ENCODE results near the gene SMIM9. TPM values are rescaled to one million over a fixed set of nuclear protein-coding genes. Genes with fewer than 3 reads are reported as not detected.

Gene SMIM9
- total and polyA plus RNA-seq, 12 donors: 0.11 TPM; not detected in 11

DNA sequence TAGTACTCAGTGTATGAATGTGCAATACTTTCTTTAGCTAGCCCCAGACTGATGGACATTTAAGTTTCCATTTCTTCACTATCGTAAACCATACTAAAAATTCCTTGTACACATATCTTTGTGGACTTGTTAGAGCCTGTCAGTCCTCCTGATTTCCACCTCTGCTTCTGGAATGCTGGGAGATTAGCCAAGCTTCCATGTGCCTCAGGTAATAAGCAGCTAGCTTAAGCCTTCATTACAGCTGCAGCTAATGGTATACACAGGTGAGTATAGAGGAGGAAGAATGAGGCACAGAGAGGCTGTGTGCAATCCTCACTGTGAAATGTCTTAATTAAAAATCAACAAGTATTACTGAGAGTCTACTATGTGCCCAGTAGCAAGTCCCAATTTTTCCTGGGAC is 9.8 kb downstream of the SMIM9 start:
- Histone ChIP-seq H3K36me3 (replicated peaks in 1 of 2) (no peaks in the 10 kb centered on the region), H3K9me3 (replicated peaks in 1 of 3) (no peaks in the 10 kb centered on the region), H3K4me1 (replicated peaks in 1 of 2) (no peaks in the 10 kb centered on the region), H3K27ac (no peak overlapping the region), H3K4me3 (no peak overlapping the region), H3K27me3 (no peaks in the 10 kb centered on the region)
- intact Hi-C loops (cut with DNase I): no loop called here
- DNase-seq: no peak
- 76 to 95% (median 90%) methylated on average over 1 of the region's 1 CpG for WGBS, 4 donors
- TF ChIP-seq CTCF (IDR thresholded peaks at IDR 0.05) (no peak), POLR2A (IDR thresholded peaks at IDR 0.05) (no peak)

DNA sequence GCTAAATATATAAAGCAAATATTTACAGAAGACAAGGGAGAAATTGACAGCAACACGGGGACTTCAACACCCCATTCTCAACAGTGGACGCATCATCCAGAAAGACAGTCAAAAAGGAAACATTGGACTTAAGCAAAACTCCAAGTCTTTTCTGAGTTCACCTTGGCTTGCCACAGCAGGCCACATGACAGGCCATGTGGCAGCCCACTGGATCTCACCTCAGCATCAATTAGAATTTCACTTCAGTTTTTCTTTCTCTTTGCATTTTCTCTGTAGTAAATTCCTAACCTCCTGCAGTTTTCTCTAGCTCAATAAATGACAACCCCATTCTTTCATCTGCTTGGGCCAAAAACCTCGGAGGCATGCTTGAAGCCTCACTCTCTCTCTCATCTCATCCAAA is 12.4 kb downstream of the SMIM9 start:
- H3K4me3 ChIP-seq: no peak overlapping the region
- no peaks in the 10 kb centered on the region for H3K4me1 ChIP-seq (replicated peaks in 1 of 2)
- no peak overlapping the region for H3K27ac ChIP-seq
- TF ChIP-seq POLR2A (IDR thresholded peaks at IDR 0.05): no peak
- TF ChIP-seq CTCF (IDR thresholded peaks at IDR 0.05): no peak
- no peaks in the 10 kb centered on the region for H3K9me3 ChIP-seq (replicated peaks in 1 of 3)
- no peaks in the 10 kb centered on the region for H3K36me3 ChIP-seq (replicated peaks in 1 of 2)
- no peaks in the 10 kb centered on the region for H3K27me3 ChIP-seq
- WGBS, 4 donors: 72 to 93% (median 85%) methylated on average over 3 of the region's 3 CpGs
- DNase-seq: no peak
- intact Hi-C loops (cut with DNase I): no loop called here

DNA sequence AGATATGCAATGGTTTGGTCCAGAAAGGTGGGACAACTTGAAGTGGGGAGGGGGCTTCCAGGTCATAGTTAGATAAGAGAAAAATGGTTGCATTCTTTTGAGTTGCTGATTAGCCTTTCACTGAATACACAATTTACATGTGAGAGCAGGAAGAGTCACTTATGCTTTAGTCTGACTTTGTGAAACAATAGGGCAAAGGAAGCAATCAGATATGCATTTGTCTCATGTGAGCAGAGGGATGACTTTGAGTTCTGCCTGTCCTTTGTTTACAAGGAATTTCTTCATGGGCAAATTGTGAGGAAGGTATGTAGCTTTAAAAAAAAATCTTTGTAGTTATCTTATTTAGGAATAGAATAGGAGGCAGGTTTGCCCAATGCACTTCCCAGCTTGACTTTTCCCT is 12.9 kb downstream of the SMIM9 start:
- H3K36me3 ChIP-seq (replicated peaks in 1 of 2): no peaks in the 10 kb centered on the region
- no peaks in the 10 kb centered on the region for H3K9me3 ChIP-seq (replicated peaks in 1 of 3)
- H3K27ac ChIP-seq: no peak overlapping the region
- intact Hi-C loops (cut with DNase I): no loop called here
- no peak for DNase-seq
- H3K4me3 ChIP-seq: no peak overlapping the region
- no peaks in the 10 kb centered on the region for H3K27me3 ChIP-seq
- H3K4me1 ChIP-seq (replicated peaks in 1 of 2): no peaks in the 10 kb centered on the region
- TF ChIP-seq CTCF (IDR thresholded peaks at IDR 0.05) (no peak), POLR2A (IDR thresholded peaks at IDR 0.05) (no peak)

DNA sequence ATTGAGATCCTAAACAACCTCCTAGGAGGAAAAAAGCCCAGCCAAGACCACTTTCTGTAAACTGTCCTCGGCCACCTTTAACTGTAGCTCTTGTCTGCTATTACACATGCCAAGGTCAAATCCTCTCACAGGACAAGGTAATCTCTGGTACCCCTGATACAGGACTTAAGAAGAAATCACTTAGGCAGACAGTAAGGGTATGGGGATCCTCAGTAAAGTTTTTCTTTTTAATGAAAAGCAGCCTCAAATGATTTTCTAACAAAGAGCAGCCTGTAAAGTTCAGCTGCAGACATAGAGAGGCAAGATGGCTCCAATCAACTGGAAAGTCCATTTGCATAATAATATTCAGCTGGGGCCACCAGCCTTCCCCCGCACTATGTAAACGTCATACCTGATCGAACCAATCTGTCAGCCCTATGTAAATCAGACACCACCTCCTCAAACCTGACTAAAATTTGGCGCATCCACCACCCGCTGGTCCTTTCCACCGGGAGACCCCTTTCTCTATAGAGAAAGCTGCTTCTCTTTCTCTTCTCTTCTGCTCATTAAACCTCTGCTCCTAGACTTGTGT is 14.6 kb downstream of the SMIM9 start:
- Histone ChIP-seq H3K4me1 (replicated peaks in 1 of 2) (no peaks in the 10 kb centered on the region), H3K27me3 (no peaks in the 10 kb centered on the region), H3K36me3 (replicated peaks in 1 of 2) (no peaks in the 10 kb centered on the region), H3K9me3 (replicated peaks in 1 of 3) (no peaks in the 10 kb centered on the region), H3K4me3 (no peak overlapping the region), H3K27ac (peak overlapping the region in 1 of 5 donors; percentile 18)
- intact Hi-C loops (cut with DNase I): no loop called here
- TF ChIP-seq POLR2A (IDR thresholded peaks at IDR 0.05): no peak
- TF ChIP-seq CTCF (IDR thresholded peaks at IDR 0.05): no peak
- 64 to 88% (median 84%) methylated on average over 7 of the region's 7 CpGs for WGBS, 4 donors
- no peak for DNase-seq

Data from adrenal gland (tissue), 12 donors.